Gastrocnemius medialis (tissue), 4 donors: ENCODE data around the gene CPLX1.

Experiments used
- CTCF ChIP-seq, 5 experiments: fragments of 450-650 bp in 3 of 5; fragments of 200-600 bp in 2 of 5; sonication (generic) in 2 of 5; IDR thresholded peaks in 4 of 5; conservative IDR thresholded peaks in 1 of 5; 1 replicate in 4 of 5; 2 replicates in 1 of 5; pipeline ENCODE4 v1.5.1; 2016 to 2019; ENCODE audit warnings: antibody characterized with exemption in 5 of 5, mild to moderate bottlenecking in 3 of 5, moderate library complexity in 3 of 5
- POLR2A ChIP-seq, 2 donors: fragments of 450-650 bp; IDR thresholded peaks; one replicate each; pipeline ENCODE4 v1.6.1; 2017; ENCODE audit warnings: antibody characterized with exemption in 2 of 2, mild to moderate bottlenecking in 2 of 2, moderate library complexity in 2 of 2

- TF ChIP-seq CTCF (IDR thresholded peaks at IDR 0.05 in 4 of 5, conservative IDR thresholded peaks at IDR 0.05 in 1 of 5) (no peak), POLR2A (IDR thresholded peaks at IDR 0.05) (no peak)
These were observed 59.2 kb downstream of the CPLX1 start for GRCh38 chr4:766559-767283.
